OCI-LY7 (cell line): ENCODE data around the gene AIP. TPM values are rescaled to one million over a fixed set of nuclear protein-coding genes. Genes with fewer than 3 reads are reported as not detected.

ENCODE experiments used
- BruUV-seq: library from RNA; stranded (reverse); fragments of 400-500 nt; replicated peaks from 2 replicates; lab custom pipeline; 2021; lab: Mats Ljungman, UMichigan
- CTCF ChIA-PET: fragments of 300-600 bp; sonication (Branson Sonifier 250); formaldehyde crosslinking; loops from one replicate; lab custom pipeline; 2022; ENCODE audit warnings: antibody characterized with exemption; ENCODE audit not compliant: unreplicated experiment; lab: Charles Lee
- POLR2A ChIA-PET: fragments of 300-600 bp; sonication (Branson Sonifier 250); formaldehyde crosslinking; loops from one replicate; lab custom pipeline; 2022; ENCODE audit warnings: antibody characterized with exemption; lab: Charles Lee
- DNase-seq: peaks from one replicate; pipeline ENCODE4 v3.0.0-alpha.2; 2015; ENCODE audit warnings: low spot score
- H2AFZ ChIP-seq: fragments of 200-600 bp; sonication (generic), shearing (Covaris generic); 2 replicates; pipeline ENCODE4 v1.6.1; 2014; ENCODE audit warnings: mild to moderate bottlenecking, antibody characterized with exemption, low read length, moderate library complexity
- H3K27ac ChIP-seq: fragments of 200-600 bp; sonication (generic); 2 replicates; pipeline ENCODE4 v1.5.1; 2014; ENCODE audit warnings: mixed run types, low read depth, mild to moderate bottlenecking, moderate library complexity, low read length, inconsistent platforms; ENCODE audit not compliant: poor library complexity, severe bottlenecking
- H3K36me3 ChIP-seq: fragments of 200-600 bp; sonication (generic); 2 replicates; pipeline ENCODE4 v1.6.1; 2014; ENCODE audit warnings: mild to moderate bottlenecking, antibody characterized with exemption, low read length, moderate library complexity, mixed read lengths; ENCODE audit not compliant: insufficient read depth
- H3K4me1 ChIP-seq: fragments of 200-600 bp; sonication (generic); 2 replicates; pipeline ENCODE4 v1.5.1; 2014; ENCODE audit warnings: mild to moderate bottlenecking, low read length; ENCODE audit not compliant: insufficient read depth, poor library complexity, severe bottlenecking
- H3K4me2 ChIP-seq: fragments of 200-600 bp; sonication (generic); 2 replicates; pipeline ENCODE4 v1.6.1; 2014; ENCODE audit warnings: mild to moderate bottlenecking, low read length
- H3K4me3 ChIP-seq: fragments of 200-600 bp; sonication (generic); 2 replicates; pipeline ENCODE4 v1.5.1; 2014; ENCODE audit warnings: mild to moderate bottlenecking, low read depth, low read length; ENCODE audit not compliant: poor library complexity, severe bottlenecking
- H3K79me2 ChIP-seq: fragments of 200-600 bp; sonication (generic); 2 replicates; pipeline ENCODE4 v1.6.1; 2016; ENCODE audit warnings: low read depth, mild to moderate bottlenecking, low read length, moderate library complexity, mixed read lengths; ENCODE audit not compliant: insufficient read depth
- H3K9me2 ChIP-seq: fragments of 200-600 bp; sonication (generic); 2 replicates; pipeline ENCODE4 v1.6.1; 2016; ENCODE audit warnings: mild to moderate bottlenecking, low read length, mixed read lengths; ENCODE audit not compliant: insufficient read depth
- H3K9me3 ChIP-seq: fragments of 200-600 bp; sonication (generic); 2 replicates; pipeline ENCODE4 v1.6.1; 2014; ENCODE audit warnings: mild to moderate bottlenecking, mixed run types, low read length, mixed read lengths
- H4K20me1 ChIP-seq: fragments of 200-600 bp; sonication (generic); 2 replicates; pipeline ENCODE4 v1.6.1; 2014; ENCODE audit warnings: mild to moderate bottlenecking, antibody characterized with exemption, low read length, moderate library complexity, mixed read lengths; ENCODE audit not compliant: insufficient read depth
- CTCF ChIP-seq: fragments of 200-600 bp; sonication (generic); conservative IDR thresholded peaks from 2 replicates; pipeline ENCODE4 v1.5.1; 2014; ENCODE audit warnings: mild to moderate bottlenecking, antibody characterized with exemption, low read length, moderate library complexity, mixed read lengths
- EZH2phosphoT487 ChIP-seq: fragments of 200-600 bp; sonication (generic); IDR thresholded peaks from 2 replicates; pipeline ENCODE4 v1.6.1; 2018; ENCODE audit warnings: low read depth, borderline replicate concordance, mild to moderate bottlenecking, mixed run types, antibody characterized with exemption, low read length, moderate library complexity, mixed read lengths
- intact Hi-C: fragments of 100-400 bp; cut with micrococcal nuclease; formaldehyde crosslinking; loops from one replicate; pipeline ENCODE4 v1.10.0; 2022; ENCODE audit not compliant: unreplicated experiment
- total RNA-seq, 2 experiments: library from RNA; depleted of rRNA in 1 of 2; stranded (reverse); fragments of >200 nt in 1 of 2; shearing (Covaris generic) in 1 of 2; gene quantifications; 2 replicates each; pipeline ENCODE4 v1.2.3, GENCODE V29; 2014 to 2022

AIP gene
- total RNA-seq, 2 experiments from 2014 or later = 112 to 125 TPM

- H3K9me3 ChIP-seq = no peaks in the 10 kb centered on the region
- no peaks in the 10 kb centered on the region for H4K20me1 ChIP-seq
- CTCF ChIA-PET = no interaction called here
- intact Hi-C loops = no loop called here
- H3K36me3 ChIP-seq = peaks cover 68% of the 10 kb centered on the region
- H3K4me1 ChIP-seq = peaks cover 13% of the 10 kb centered on the region
- H3K79me2 ChIP-seq = peaks cover 8% of the 10 kb centered on the region; the same call in 1 of the 2 replicates
- no peak for TF ChIP-seq EZH2phosphoT487
- no peak for TF ChIP-seq CTCF
- no peak for DNase-seq
- BruUV-seq = no TSS peak
- H2AFZ ChIP-seq = no peak overlapping the region
- no peak overlapping the region for H3K4me2 ChIP-seq
- POLR2A ChIA-PET = no interaction called here
- H3K9me2 ChIP-seq = no peaks in the 10 kb centered on the region
- no peak overlapping the region for H3K4me3 ChIP-seq
- no peak overlapping the region for H3K27ac ChIP-seq
Measured at GRCh38 chr11:67490727-67491065, 7.9 kb downstream of the AIP start.

GRCh38 chr11:67491276-67492068 is 8.6 kb downstream of the AIP start:
- H3K4me3 ChIP-seq = no peak overlapping the region
- no TSS peak for BruUV-seq
- ChIA-PET CTCF (no interaction called here), POLR2A (no interaction called here)
- H3K36me3 ChIP-seq = peaks cover 68% of the 10 kb centered on the region
- no peak overlapping the region for H3K27ac ChIP-seq
- no peaks in the 10 kb centered on the region for H3K9me2 ChIP-seq
- H4K20me1 ChIP-seq = no peaks in the 10 kb centered on the region
- H3K4me1 ChIP-seq = peaks cover 6% of the 10 kb centered on the region
- no peak overlapping the region for H2AFZ ChIP-seq
- no peak for TF ChIP-seq EZH2phosphoT487
- no peak for TF ChIP-seq CTCF
- no peaks in the 10 kb centered on the region for H3K9me3 ChIP-seq
- no peak overlapping the region for H3K4me2 ChIP-seq
- intact Hi-C loops = no loop called here
- DNase-seq = no peak
- peaks cover 5% of the 10 kb centered on the region; the same call in 1 of the 2 replicates for H3K79me2 ChIP-seq

GRCh38 chr11:67492069-67492727 is 9.4 kb downstream of the AIP start:
- TF ChIP-seq CTCF = no peak
- no peak for TF ChIP-seq EZH2phosphoT487
- intact Hi-C loops = no loop called here
- Histone ChIP-seq H3K79me2 (no peaks in the 10 kb centered on the region), H3K4me3 (no peak overlapping the region), H3K4me1 (no peaks in the 10 kb centered on the region), H3K4me2 (no peak overlapping the region), H2AFZ (no peak overlapping the region), H3K36me3 (peaks cover 64% of the 10 kb centered on the region), H3K9me3 (no peaks in the 10 kb centered on the region), H3K9me2 (no peaks in the 10 kb centered on the region), H3K27ac (no peak overlapping the region), H4K20me1 (no peaks in the 10 kb centered on the region)
- ChIA-PET POLR2A (no interaction called here), CTCF (no interaction called here)
- BruUV-seq = no TSS peak
- DNase-seq = no peak
